ENCODE measurements around the gene PTCH2.

Gene PTCH2

GRCh38 chr1:44855742-44856141 lies 12.7 kb upstream of the PTCH2 start:
- TF ChIP-seq CTCF (conservative IDR thresholded peaks at IDR 0.05; ENCODE audit: control insufficient read depth, insufficient read depth, low read depth, low read length), result no peak
- DNase-seq (ENCODE audit: low read depth), result no peak
- H3K4me3 ChIP-seq (ENCODE audit: control insufficient read depth, low read depth, low read length), result no peak overlapping the region

- no peak for TF ChIP-seq CTCF (conservative IDR thresholded peaks at IDR 0.05; ENCODE audit: control insufficient read depth, insufficient read depth, low read depth, low read length)
- no peak for DNase-seq (ENCODE audit: low read depth)
- H3K4me3 ChIP-seq (ENCODE audit: control insufficient read depth, low read depth, low read length), result no peak overlapping the region
These were observed 11.9 kb upstream of the PTCH2 start for GRCh38 chr1:44854970-44855369.

DNA sequence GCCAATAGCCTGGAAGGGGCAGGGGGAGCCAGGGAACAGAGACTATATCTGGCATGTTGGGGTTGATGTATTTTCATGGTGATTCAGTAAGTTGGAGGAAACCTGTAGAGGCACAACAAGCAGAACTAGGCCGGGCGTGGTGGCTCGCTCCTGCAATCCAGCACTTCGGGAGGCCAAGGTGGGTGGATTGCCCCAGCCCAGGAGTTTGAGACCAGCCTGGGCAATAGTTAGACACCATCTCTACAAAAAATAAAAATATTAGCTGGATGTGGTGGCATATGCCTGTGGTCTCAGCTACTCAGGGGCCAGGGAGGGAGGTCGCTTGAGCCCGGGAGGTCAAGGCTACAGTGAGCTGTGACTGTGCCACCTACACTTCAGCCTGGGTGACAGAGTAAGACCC lies 10.1 kb upstream of the PTCH2 start:
- DNase-seq (ENCODE audit: low read depth), result no peak
- H3K4me3 ChIP-seq (ENCODE audit: control insufficient read depth, low read depth, low read length), result no peak overlapping the region
- no peak for TF ChIP-seq CTCF (conservative IDR thresholded peaks at IDR 0.05; ENCODE audit: control insufficient read depth, insufficient read depth, low read depth, low read length)

GRCh38 chr1:44851308-44851707 lies 8.3 kb upstream of the PTCH2 start:
- no peak overlapping the region for H3K4me3 ChIP-seq (ENCODE audit: control insufficient read depth, low read depth, low read length)
- DNase-seq (ENCODE audit: low read depth), result no peak
- TF ChIP-seq CTCF (conservative IDR thresholded peaks at IDR 0.05; ENCODE audit: control insufficient read depth, insufficient read depth, low read depth, low read length), result no peak

DNA sequence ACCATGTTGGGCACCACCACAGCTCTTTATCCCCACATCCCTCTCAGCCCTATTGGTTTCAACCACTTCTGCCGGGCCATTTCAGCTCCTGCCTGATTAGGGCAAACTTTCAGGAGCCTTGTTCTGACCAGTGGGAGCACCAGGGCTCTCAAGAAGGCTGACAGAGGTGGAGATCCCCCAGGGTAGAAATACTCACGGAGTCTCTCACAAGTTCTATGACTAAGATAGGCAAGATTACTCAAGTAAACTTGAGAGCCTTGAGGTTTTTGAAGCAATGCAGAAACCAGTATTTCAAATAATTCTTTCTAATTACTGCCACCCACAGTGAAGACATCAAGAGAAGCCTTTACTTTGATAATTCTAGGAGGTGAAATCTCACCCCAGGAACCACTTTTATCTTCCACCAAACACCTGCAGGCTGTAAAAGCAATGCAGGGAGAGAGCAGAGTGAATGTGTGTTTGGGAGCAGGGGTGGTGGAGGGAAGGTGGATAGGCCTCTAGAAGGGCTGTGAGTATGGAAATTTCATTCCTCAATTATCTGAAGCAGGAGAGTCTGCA lies 6.6 kb upstream of the PTCH2 start:
- TF ChIP-seq CTCF (conservative IDR thresholded peaks at IDR 0.05; ENCODE audit: control insufficient read depth, insufficient read depth, low read depth, low read length), result no peak
- H3K4me3 ChIP-seq (ENCODE audit: control insufficient read depth, low read depth, low read length), result no peak overlapping the region
- DNase-seq (ENCODE audit: low read depth), result no peak

GRCh38 chr1:44848456-44849181 lies 5.6 kb upstream of the PTCH2 start:
- no peak overlapping the region for H3K4me3 ChIP-seq (ENCODE audit: control insufficient read depth, low read depth, low read length)
- DNase-seq (ENCODE audit: low read depth), result no peak
- TF ChIP-seq CTCF (conservative IDR thresholded peaks at IDR 0.05; ENCODE audit: control insufficient read depth, insufficient read depth, low read depth, low read length), result no peak

Measured in fibroblast of mammary gland (primary cell).